HL-60/S4 treated with retinoic acid at 250 ng/mL for 4 days and 3 days (cell line): ENCODE data around the gene HAAO.

Experiments
- in situ Hi-C: fragments of 300-500 bp; cut with MboI; formaldehyde crosslinking; loops from 2 replicates; pipeline ENCODE4 v1.7.0; 2022; ENCODE audit warnings: low sequenced_read_pairs

HAAO gene

GRCh38 chr2:42770288-42771131 lies 21.9 kb downstream of the HAAO start:
- in situ Hi-C loops = no loop called here

- in situ Hi-C loops = no loop called here
Observed at GRCh38 chr2:42769583-42770287, 22.6 kb downstream of the HAAO start.

- in situ Hi-C loops = no loop called here
Observed at GRCh38 chr2:42768706-42769256, 23.6 kb downstream of the HAAO start.

GRCh38 chr2:42767899-42768705 lies 24.3 kb downstream of the HAAO start:
- in situ Hi-C loops = no loop called here

- in situ Hi-C loops = no loop called here
Observed at GRCh38 chr2:42767080-42767898, 25.1 kb downstream of the HAAO start.

- in situ Hi-C loops = no loop called here
Observed at GRCh38 chr2:42765686-42766085, 26.7 kb downstream of the HAAO start.

GRCh38 chr2:42764901-42765300 lies 27.5 kb downstream of the HAAO start:
- in situ Hi-C loops = no loop called here

GRCh38 chr2:42764096-42764495 lies 28.3 kb downstream of the HAAO start, which contains the start of gene OXER1:
TSS of gene OXER1 (minus strand) at chr2:42764135. CDS start at chr2:42764062, 73 bp downstream.
- in situ Hi-C loops = no loop called here

GRCh38 chr2:42762823-42763804 lies 29.3 kb downstream of the HAAO start:
- in situ Hi-C loops = no loop called here

- in situ Hi-C loops = no loop called here
Observed at GRCh38 chr2:42762155-42762554, 30.2 kb downstream of the HAAO start.

- in situ Hi-C loops = no loop called here
Observed at GRCh38 chr2:42761554-42761953, 30.8 kb downstream of the HAAO start.

GRCh38 chr2:42758751-42759150 lies 33.6 kb downstream of the HAAO start:
- in situ Hi-C loops = no loop called here

- in situ Hi-C loops = no loop called here
Observed at GRCh38 chr2:42757981-42758740, 34.2 kb downstream of the HAAO start.

- in situ Hi-C loops = no loop called here
Observed at GRCh38 chr2:42756966-42757513, 35.3 kb downstream of the HAAO start.

GRCh38 chr2:42756150-42756775 lies 36.1 kb downstream of the HAAO start:
- in situ Hi-C loops = no loop called here

GRCh38 chr2:42755191-42755880 lies 37.0 kb downstream of the HAAO start:
- in situ Hi-C loops = no loop called here

- in situ Hi-C loops = no loop called here
Observed at GRCh38 chr2:42754776-42755140, 37.6 kb downstream of the HAAO start.
